Heart right ventricle (tissue), 16 donors: ENCODE data around the gene UNCX. TPM values are rescaled to one million over a fixed set of nuclear protein-coding genes. Genes with fewer than 3 reads are reported as not detected.

Source experiments
- ATAC-seq, 8 donors: fragments of 200-7000 bp; cut with Tn5 transposase; one replicate each; pipeline ENCODE4 v1.9.1; 2020; ENCODE audit warnings: mild to moderate bottlenecking in 8 of 8, moderate library complexity in 8 of 8, moderate number of reproducible peaks in 1 of 8
- DNase-seq, 2 donors: peaks; one replicate each; pipeline ENCODE4 v3.0.0-alpha.2; 2020
- H3K27ac ChIP-seq, 10 donors: fragments of 200-600 bp; sonication (generic) in 2 of 10; one replicate each; pipeline versions ENCODE4 v1.5.0 to v1.8.0; 2020 to 2022; ENCODE audit warnings: mild to moderate bottlenecking in 3 of 10
- H3K27me3 ChIP-seq, 7 donors: fragments of 200-600 bp; one replicate each; pipeline ENCODE4 v1.8.0; 2021 to 2022; ENCODE audit warnings: mild to moderate bottlenecking in 2 of 7
- H3K36me3 ChIP-seq, 9 donors: fragments of 200-600 bp; sonication (generic) in 1 of 9; one replicate each; pipeline versions ENCODE4 v1.5.0 to v1.8.0; 2020 to 2022; ENCODE audit warnings: mild to moderate bottlenecking in 2 of 9
- H3K4me1 ChIP-seq, 9 donors: fragments of 200-600 bp; sonication (generic) in 1 of 9; one replicate each; pipeline versions ENCODE4 v1.5.0 to v1.8.0; 2020 to 2022; ENCODE audit warnings: mild to moderate bottlenecking in 4 of 9
- H3K4me3 ChIP-seq, 10 donors: fragments of 200-600 bp; sonication (generic) in 2 of 10; one replicate each; pipeline versions ENCODE4 v1.5.0 to v1.8.0; 2020 to 2022; ENCODE audit warnings: mild to moderate bottlenecking in 7 of 10, moderate library complexity in 2 of 10
- H3K9me3 ChIP-seq, 11 donors: fragments of 200-600 bp in 10 of 11; sonication (generic) in 2 of 11; one replicate each; pipeline versions ENCODE4 v1.5.0 to v1.8.0; 2013 to 2022; ENCODE audit warnings: mild to moderate bottlenecking in 2 of 11, control low read depth in 1 of 11, moderate library complexity in 1 of 11
- WGBS, 2 donors: extraction: QIAGEN DNeasy Blood & Tissue Kit; methylation state at CpG; one replicate each; pipeline ENCODE4 v1.1.7; 2013; ENCODE audit warnings: inconsistent platforms in 1 of 2; 5-methylcytosine and 5-hydroxymethylcytosine counted together
- intact Hi-C, 10 donors: fragments of 100-400 bp; cut with DNase I; formaldehyde crosslinking; loops; one replicate each; pipeline versions ENCODE4 v1.11.1 to v1.14.2; 2022
- polyA plus RNA-seq, 2 donors: library from polyadenylated mRNA; stranded (reverse); fragments of 200-250 nt; gene quantifications; one replicate each; pipeline ENCODE4 v1.2.3, GENCODE V29; 2013
- total RNA-seq, 10 donors: library from RNA; stranded (reverse); fragmentation: NEBNext Ultra II Directional in 3 of 10; extraction: Animal tissue kit (Norgen Biotek cat#: 25700) in 3 of 10; gene quantifications; one replicate each; pipeline versions ENCODE4 v1.2.1 to v1.2.4, GENCODE V29; 2021 to 2023
- TF ChIP-seq, protein P1 (sequence below), 9 donors: fragments of 200-600 bp; sonication (generic) in 2 of 9; IDR thresholded peaks; one replicate each; pipeline versions ENCODE4 v1.5.0 to v1.8.0; 2021 to 2022; ENCODE audit warnings: antibody characterized with exemption in 9 of 9, mild to moderate bottlenecking in 5 of 9, moderate library complexity in 1 of 9
- donor health status: Arrhythmogenic right ventricular cardiomyopathy.
- donor health status: ischemic (EF 13 %, LVEDD 7.1; RV severe dilation, severe dysfunction).
- donor health status: healthy with polysubstance abuse.
- donor health status: DM: no; HTN: yes; CAD: no.
- donor health status: DM: no; HTN: no; CAD: no.
- donor health status: ischemic (EF 25% LVEDD 6.9; RV normal size, moderate dysfunction).
- donor health status: ischemic (EF 25% LVEDD 5.7; RV mildly dilated, moderate dysfunction).
- donor health status: healthy.
- donor health status: DM: yes; HTN: yes; CAD: no.
- donor health status: Ischemic cardiomyopathy.
- donor health status: ischemic (EF 35%, LVEDD 5.7; RV mildly dilated, moderate dysfunction).
- donor health status: nonischemic (EF 11% LVEDD 7.7; RV severe dilation, severe dysfunction).
- donor health status: DM: yes; HTN: yes; CAD: no.
- donor health status: PGD.
- donor health status: ischemic (EF 29% LVEDD 5.4; RV normal size, mild dysfunction).
- donor health status: nonischemic (EF 23%, LVEDD 6.1; RV moderate dilation, normal function).

Gene UNCX
- total and polyA plus RNA-seq, 12 donors = not detected

DNA sequence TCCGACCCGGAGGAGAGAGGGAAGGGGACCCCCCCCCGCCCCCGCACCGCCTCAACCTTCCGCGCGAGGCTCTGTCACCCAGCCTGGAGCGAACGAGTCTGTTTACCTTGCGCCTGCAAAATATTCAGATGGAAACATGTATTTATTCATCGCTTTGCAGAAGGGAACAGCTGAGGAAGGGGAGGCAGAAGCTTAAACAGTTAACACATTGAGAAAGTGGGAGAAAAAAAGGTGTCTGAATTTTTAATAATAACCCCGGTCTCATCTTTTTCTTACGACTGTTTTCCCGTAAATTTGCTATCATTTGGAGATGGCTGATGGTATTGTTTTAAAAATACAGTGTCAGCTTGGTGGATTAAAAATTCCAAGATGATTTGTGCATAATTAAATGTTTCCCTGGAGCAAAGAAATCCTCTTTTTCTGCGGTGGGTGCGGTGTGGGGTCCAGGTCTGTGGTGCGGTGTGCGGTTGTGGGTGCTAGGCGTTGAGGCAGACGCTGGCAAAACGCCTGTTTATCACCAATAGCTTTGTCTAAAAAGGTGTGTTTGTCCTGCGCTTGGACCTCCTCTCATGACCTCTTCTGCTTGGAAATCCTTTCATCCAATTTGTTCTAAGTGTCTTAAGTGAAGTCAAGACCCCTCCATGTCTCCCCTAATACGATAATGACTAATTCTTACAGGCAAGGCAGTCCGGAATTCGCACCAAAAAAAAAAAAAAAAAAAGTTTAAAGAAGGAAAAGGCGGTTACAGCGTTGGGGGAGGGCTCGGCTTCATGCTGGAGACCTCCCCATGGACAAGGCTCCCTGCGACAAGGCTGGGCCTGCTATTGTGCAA lies 1.6 kb downstream of the UNCX start:
- ATAC-seq (no peak), DNase-seq (no peak)
- intact Hi-C loops = no loop called here
- WGBS, 2 donors = 6 to 7% methylated on average over 29 to 30 of the region's 30 CpGs
- Histone ChIP-seq H3K36me3 (no peaks in the 10 kb centered on the region), H3K27me3 (peaks cover 56 to 97% (median 95%) of the 10 kb centered on the region in 7 donors), H3K9me3 (no peaks in the 10 kb centered on the region), H3K4me3 (no peak overlapping the region), H3K27ac (no peak overlapping the region), H3K4me1 (peaks cover 0 to 23% (median 22%) of the 10 kb centered on the region in 9 donors)
- TF ChIP-seq, protein P1, sequence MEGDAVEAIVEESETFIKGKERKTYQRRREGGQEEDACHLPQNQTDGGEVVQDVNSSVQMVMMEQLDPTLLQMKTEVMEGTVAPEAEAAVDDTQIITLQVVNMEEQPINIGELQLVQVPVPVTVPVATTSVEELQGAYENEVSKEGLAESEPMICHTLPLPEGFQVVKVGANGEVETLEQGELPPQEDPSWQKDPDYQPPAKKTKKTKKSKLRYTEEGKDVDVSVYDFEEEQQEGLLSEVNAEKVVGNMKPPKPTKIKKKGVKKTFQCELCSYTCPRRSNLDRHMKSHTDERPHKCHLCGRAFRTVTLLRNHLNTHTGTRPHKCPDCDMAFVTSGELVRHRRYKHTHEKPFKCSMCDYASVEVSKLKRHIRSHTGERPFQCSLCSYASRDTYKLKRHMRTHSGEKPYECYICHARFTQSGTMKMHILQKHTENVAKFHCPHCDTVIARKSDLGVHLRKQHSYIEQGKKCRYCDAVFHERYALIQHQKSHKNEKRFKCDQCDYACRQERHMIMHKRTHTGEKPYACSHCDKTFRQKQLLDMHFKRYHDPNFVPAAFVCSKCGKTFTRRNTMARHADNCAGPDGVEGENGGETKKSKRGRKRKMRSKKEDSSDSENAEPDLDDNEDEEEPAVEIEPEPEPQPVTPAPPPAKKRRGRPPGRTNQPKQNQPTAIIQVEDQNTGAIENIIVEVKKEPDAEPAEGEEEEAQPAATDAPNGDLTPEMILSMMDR (IDR thresholded peaks at IDR 0.05) = no peak

DNA sequence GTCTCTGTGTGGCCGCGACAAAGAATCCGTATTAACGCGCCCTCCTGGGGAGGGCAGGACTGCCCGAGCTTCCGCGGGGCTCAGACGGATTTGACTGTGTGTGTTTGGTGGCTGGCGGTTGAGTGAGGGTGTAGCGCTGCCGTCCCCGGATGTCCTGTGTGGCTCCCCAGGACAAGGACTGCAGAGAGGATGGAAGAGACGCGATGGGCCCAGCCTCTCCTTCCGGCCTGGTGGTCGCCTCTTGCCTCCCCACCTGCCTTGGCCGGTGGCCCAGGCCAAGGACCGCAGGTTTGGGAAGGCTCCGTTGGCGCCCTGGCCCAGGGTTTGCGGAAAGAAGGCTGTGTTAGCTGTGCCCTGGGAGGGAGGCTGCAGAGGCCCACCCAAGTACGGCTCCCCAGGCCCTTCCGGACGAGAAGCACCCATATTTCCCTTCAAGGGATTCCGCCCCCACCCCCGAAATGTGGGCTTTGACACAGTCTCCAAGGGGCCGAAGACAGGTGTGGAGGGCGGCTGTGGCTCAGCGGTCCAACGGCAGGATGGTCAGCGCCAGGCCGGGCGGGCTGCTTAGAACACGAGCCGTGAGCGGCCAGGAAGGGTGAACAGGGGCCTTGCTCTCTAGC lies 2.3 kb downstream of the UNCX start:
- H3K4me3 ChIP-seq = peak overlapping the region in 1 of 10 donors; percentile 1
- peaks cover 0 to 23% (median 22%) of the 10 kb centered on the region in 9 donors for H3K4me1 ChIP-seq
- intact Hi-C loops = no loop called here
- TF ChIP-seq, protein P1 (IDR thresholded peaks at IDR 0.05) = no peak
- peaks cover 52 to 97% (median 95%) of the 10 kb centered on the region in 7 donors for H3K27me3 ChIP-seq
- H3K9me3 ChIP-seq = no peaks in the 10 kb centered on the region
- no peak for DNase-seq
- no peak overlapping the region for H3K27ac ChIP-seq
- H3K36me3 ChIP-seq = no peaks in the 10 kb centered on the region
- no peak for ATAC-seq
- 2 to 5% methylated on average over 37 of the region's 37 CpGs for WGBS, 2 donors

DNA sequence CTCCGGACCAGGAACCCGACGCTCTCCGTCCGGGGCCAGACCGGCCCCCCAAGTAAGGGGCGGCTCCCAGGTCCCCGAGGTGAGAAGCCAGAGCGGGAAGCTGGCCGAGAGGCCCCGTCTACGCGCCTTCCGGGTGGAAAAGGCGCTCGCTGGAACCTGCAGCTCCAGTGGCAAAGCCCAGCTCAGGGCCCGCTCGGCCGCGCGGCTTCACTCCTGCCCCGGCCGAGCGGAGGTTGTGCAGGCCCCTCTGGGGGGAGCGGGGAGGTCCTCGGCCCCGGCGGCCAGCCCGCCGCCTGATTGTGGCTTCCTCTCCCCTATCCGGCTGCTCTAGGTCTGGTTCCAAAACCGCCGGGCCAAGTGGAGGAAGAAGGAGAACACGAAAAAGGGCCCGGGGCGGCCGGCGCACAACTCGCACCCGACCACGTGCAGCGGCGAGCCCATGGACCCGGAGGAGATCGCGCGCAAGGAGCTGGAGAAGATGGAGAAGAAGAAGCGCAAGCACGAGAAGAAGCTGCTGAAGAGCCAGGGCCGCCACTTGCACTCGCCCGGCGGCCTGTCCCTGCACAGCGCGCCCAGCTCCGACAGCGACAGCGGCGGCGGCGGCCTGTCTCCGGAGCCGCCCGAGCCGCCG lies 2.9 kb downstream of the UNCX start:
- peaks cover 0 to 19% (median 18%) of the 10 kb centered on the region in 9 donors for H3K4me1 ChIP-seq
- H3K27me3 ChIP-seq = peaks cover 53 to 97% (median 95%) of the 10 kb centered on the region in 7 donors
- peak overlapping the region in 1 of 10 donors; percentile 1 for H3K4me3 ChIP-seq
- TF ChIP-seq, protein P1 (IDR thresholded peaks at IDR 0.05) = no peak
- no peak for DNase-seq
- no peak overlapping the region for H3K27ac ChIP-seq
- WGBS, 2 donors = 1 to 2% methylated on average over 65 to 66 of the region's 66 CpGs
- no peak for ATAC-seq
- intact Hi-C loops = no loop called here
- no peaks in the 10 kb centered on the region for H3K36me3 ChIP-seq
- H3K9me3 ChIP-seq = no peaks in the 10 kb centered on the region

DNA sequence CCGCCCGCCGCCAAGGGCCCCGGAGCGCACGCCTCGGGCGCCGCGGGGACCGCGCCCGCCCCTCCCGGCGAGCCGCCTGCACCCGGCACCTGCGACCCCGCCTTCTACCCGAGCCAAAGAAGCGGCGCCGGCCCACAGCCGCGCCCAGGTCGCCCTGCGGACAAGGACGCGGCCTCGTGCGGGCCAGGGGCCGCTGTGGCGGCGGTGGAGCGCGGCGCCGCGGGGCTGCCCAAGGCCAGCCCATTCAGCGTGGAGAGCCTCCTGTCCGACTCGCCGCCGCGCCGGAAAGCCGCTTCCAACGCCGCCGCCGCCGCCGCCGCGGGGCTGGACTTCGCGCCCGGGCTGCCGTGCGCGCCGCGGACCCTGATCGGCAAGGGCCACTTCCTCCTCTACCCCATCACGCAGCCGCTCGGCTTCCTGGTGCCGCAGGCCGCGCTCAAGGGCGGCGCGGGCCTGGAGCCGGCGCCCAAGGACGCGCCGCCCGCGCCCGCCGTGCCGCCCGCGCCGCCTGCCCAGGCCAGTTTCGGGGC lies 3.5 kb downstream of the UNCX start:
- TF ChIP-seq, protein P1 (IDR thresholded peaks at IDR 0.05) = no peak
- no peak overlapping the region for H3K4me3 ChIP-seq
- no peak overlapping the region for H3K27ac ChIP-seq
- no peak for ATAC-seq
- no peak for DNase-seq
- H3K9me3 ChIP-seq = no peaks in the 10 kb centered on the region
- intact Hi-C loops = no loop called here
- no peaks in the 10 kb centered on the region for H3K36me3 ChIP-seq
- WGBS, 2 donors = 1 to 2% methylated on average over 42 to 87 of the region's 87 CpGs
- H3K4me1 ChIP-seq = peaks cover 0 to 18% (median 13%) of the 10 kb centered on the region in 9 donors
- peaks cover 53 to 97% (median 95%) of the 10 kb centered on the region in 7 donors for H3K27me3 ChIP-seq
